H9 (cell line): ENCODE measurements around the gene TLX1. TPM values are rescaled to one million over a fixed set of nuclear protein-coding genes. Genes with fewer than 3 reads are reported as not detected.

Source experiments
- DNase-seq: peaks from one replicate; pipeline ENCODE4 v3.0.0-alpha.2; 2017
- H2AFZ ChIP-seq: one replicate; pipeline ENCODE4 v1.6.1; 2013; ENCODE audit warnings: mild to moderate bottlenecking, low read length, control low read depth, moderate library complexity
- H2AK5ac ChIP-seq: 2 replicates; pipeline ENCODE4 v1.6.1; 2013; ENCODE audit warnings: low read length, control low read depth, mixed read lengths; ENCODE audit not compliant: insufficient read length
- H2BK120ac ChIP-seq: one replicate; pipeline ENCODE4 v1.6.1; 2013; ENCODE audit warnings: low read depth, mild to moderate bottlenecking, low read length, control low read depth, inconsistent platforms; ENCODE audit not compliant: poor library complexity, severe bottlenecking
- H2BK12ac ChIP-seq: 2 replicates; pipeline ENCODE4 v1.6.1; 2013; ENCODE audit warnings: low read length, control low read depth, mixed read lengths, low read depth; ENCODE audit not compliant: insufficient read length
- H2BK15ac ChIP-seq: 2 replicates; pipeline ENCODE4 v1.6.1; 2013; ENCODE audit warnings: low read depth, low read length, control low read depth
- H2BK20ac ChIP-seq: one replicate; pipeline ENCODE4 v1.6.1; 2013; ENCODE audit warnings: low read depth, mild to moderate bottlenecking, low read length, control low read depth, inconsistent platforms; ENCODE audit not compliant: poor library complexity, severe bottlenecking
- H2BK5ac ChIP-seq: 2 replicates; pipeline ENCODE4 v1.6.1; 2013; ENCODE audit warnings: low read length, control low read depth, mixed read lengths; ENCODE audit not compliant: insufficient read length
- H3K14ac ChIP-seq: 2 replicates; pipeline ENCODE4 v1.6.1; 2013; ENCODE audit warnings: low read length, control low read depth; ENCODE audit not compliant: insufficient read depth
- H3K18ac ChIP-seq: 2 replicates; pipeline ENCODE4 v1.6.1; 2013; ENCODE audit warnings: low read depth, mild to moderate bottlenecking, mixed read lengths, low read length, control low read depth; ENCODE audit not compliant: insufficient read length
- H3K23ac ChIP-seq: 2 replicates; pipeline ENCODE4 v1.6.1; 2013; ENCODE audit warnings: low read length, control low read depth, mixed read lengths, low read depth; ENCODE audit not compliant: insufficient read length
- H3K23me2 ChIP-seq: 2 replicates; pipeline ENCODE4 v1.6.1; 2013; ENCODE audit warnings: low read depth, mild to moderate bottlenecking, mixed read lengths, low read length, control low read depth; ENCODE audit not compliant: insufficient read length, poor library complexity, severe bottlenecking
- H3K27ac ChIP-seq: 2 replicates; pipeline ENCODE4 v1.5.1; 2013; ENCODE audit warnings: low read length, control low read depth, mixed read lengths, low read depth; ENCODE audit not compliant: insufficient read length
- H3K27me3 ChIP-seq: 2 replicates; pipeline ENCODE4 v1.6.1; 2013; ENCODE audit warnings: low read length, control low read depth, inconsistent platforms; ENCODE audit not compliant: insufficient read depth
- H3K4ac ChIP-seq: 2 replicates; pipeline ENCODE4 v1.6.1; 2013; ENCODE audit warnings: low read depth, mild to moderate bottlenecking, control low read depth, inconsistent platforms, low read length, moderate library complexity
- H3K4me1 ChIP-seq: 2 replicates; pipeline ENCODE4 v1.6.1; 2013; ENCODE audit warnings: low read length, control low read depth, inconsistent platforms; ENCODE audit not compliant: insufficient read depth
- H3K4me2 ChIP-seq: 2 replicates; pipeline ENCODE4 v1.6.1; 2013; ENCODE audit warnings: low read length, control low read depth, mixed read lengths; ENCODE audit not compliant: insufficient read length, insufficient read depth
- H3K56ac ChIP-seq: 2 replicates; pipeline ENCODE4 v1.6.1; 2013; ENCODE audit warnings: low read depth, mild to moderate bottlenecking, mixed read lengths, low read length, control low read depth; ENCODE audit not compliant: insufficient read length
- H3K79me1 ChIP-seq: 2 replicates; pipeline ENCODE4 v1.6.1; 2013; ENCODE audit warnings: low read depth, mild to moderate bottlenecking, moderate library complexity, low read length, control low read depth, inconsistent platforms; ENCODE audit not compliant: insufficient read depth, poor library complexity, severe bottlenecking
- H3K79me2 ChIP-seq: 2 replicates; pipeline ENCODE4 v1.6.1; 2013; ENCODE audit warnings: low read length, control low read depth, inconsistent platforms; ENCODE audit not compliant: insufficient read depth
- H3K9ac ChIP-seq: 2 replicates; pipeline ENCODE4 v1.6.1; 2013; ENCODE audit warnings: low read length, control low read depth, mixed read lengths; ENCODE audit not compliant: insufficient read length; ENCODE audit errors: extremely low read depth
- H3K9me3 ChIP-seq: one replicate; pipeline ENCODE4 v1.6.1; 2013; ENCODE audit warnings: low read depth, low read length, inconsistent platforms; ENCODE audit not compliant: control insufficient read depth
- H3T11ph ChIP-seq: one replicate; pipeline ENCODE4 v1.6.1; 2013; ENCODE audit warnings: mild to moderate bottlenecking, low read length, control low read depth, inconsistent platforms
- H4K20me1 ChIP-seq: one replicate; pipeline ENCODE4 v1.6.1; 2013; ENCODE audit not compliant: control insufficient read depth, insufficient read length, insufficient read depth
- H4K5ac ChIP-seq: 2 replicates; pipeline ENCODE4 v1.6.1; 2013; ENCODE audit warnings: low read depth, mild to moderate bottlenecking, mixed read lengths, low read length, control low read depth; ENCODE audit not compliant: insufficient read length
- H4K8ac ChIP-seq: replicated peaks from 2 replicates; pipeline ENCODE4 v1.6.1; 2013; ENCODE audit warnings: low read length, control low read depth, mixed read lengths, low read depth; ENCODE audit not compliant: insufficient read length
- H4K91ac ChIP-seq: 2 replicates; pipeline ENCODE4 v1.6.1; 2013; ENCODE audit warnings: low read depth, mild to moderate bottlenecking, moderate library complexity, mixed read lengths, low read length, control low read depth; ENCODE audit not compliant: insufficient read length
- H3K27ac Mint-ChIP-seq, 3 experiments: 2 replicates in 2 of 3; 3 replicates in 1 of 3; pipeline ENCODE4 v1.8.0; 2020 to 2021; ENCODE audit warnings: mixed read lengths in 3 of 3, mild to moderate bottlenecking in 1 of 3, moderate library complexity in 1 of 3
- H3K27me3 Mint-ChIP-seq: 2 replicates; pipeline ENCODE4 v1.8.0; 2021; ENCODE audit warnings: low read depth, mild to moderate bottlenecking, moderate library complexity, mixed read lengths
- H3K36me3 Mint-ChIP-seq, 3 experiments: 2 replicates in 2 of 3; 3 replicates in 1 of 3; pipeline ENCODE4 v1.8.0; 2020 to 2021; ENCODE audit warnings: low read depth in 3 of 3, mixed read lengths in 3 of 3; ENCODE audit not compliant: insufficient read depth in 1 of 3
- H3K4me1 Mint-ChIP-seq, 2 experiments: 2 replicates each; pipeline ENCODE4 v1.8.0; 2020; ENCODE audit warnings: mixed read lengths in 2 of 2
- H3K4me3 Mint-ChIP-seq, 2 experiments: 2 replicates in 1 of 2; 3 replicates in 1 of 2; pipeline ENCODE4 v1.8.0; 2020 to 2021; ENCODE audit warnings: mild to moderate bottlenecking in 2 of 2, mixed read lengths in 2 of 2, moderate library complexity in 1 of 2
- H3K9me3 Mint-ChIP-seq, 2 experiments: 2 replicates in 1 of 2; 3 replicates in 1 of 2; pipeline ENCODE4 v1.8.0; 2020; ENCODE audit warnings: mild to moderate bottlenecking in 2 of 2, mixed read lengths in 2 of 2, moderate library complexity in 1 of 2
- CTCF ChIP-seq: fragments of 200-600 bp; sonication (generic); conservative IDR thresholded peaks from 3 replicates; pipeline ENCODE4 v1.8.0; 2021; ENCODE audit warnings: antibody characterized with exemption, mild to moderate bottlenecking
- WGBS: extraction: QIAGEN DNeasy Blood & Tissue Kit; methylation state at CpG from one replicate; pipeline ENCODE4 v1.1.7; 2013; ENCODE audit warnings: missing lambda C conversion rate, low lambda C conversion rate, mixed read lengths; ENCODE audit not compliant: insufficient read length; ENCODE audit errors: extremely low coverage; 5-methylcytosine and 5-hydroxymethylcytosine counted together
- total RNA-seq: library from RNA; stranded (reverse); gene quantifications from 2 replicates; pipeline ENCODE4 v1.2.1, GENCODE V29; 2021

TLX1 gene
- total RNA-seq, 1 experiment from 2014 or later, result not detected

- H3K79me1 ChIP-seq, result no peaks in the 10 kb centered on the region
- H3K23me2 ChIP-seq, result no peaks in the 10 kb centered on the region
- no peak for TF ChIP-seq CTCF
- no peak overlapping the region for H3K27ac Mint-ChIP-seq
- H2BK15ac ChIP-seq, result no peak overlapping the region
- no peak overlapping the region for H4K91ac ChIP-seq
- no peak overlapping the region for H3K27ac ChIP-seq
- H4K5ac ChIP-seq, result no peak overlapping the region
- no peak overlapping the region for H2AK5ac ChIP-seq
- peaks cover 3 to 27% of the 10 kb centered on the region in 2 experiments; a peak in 3 of 4 replicates for H3K4me1 Mint-ChIP-seq
- no peaks in the 10 kb centered on the region for H3K79me2 ChIP-seq
- no peak overlapping the region for H2BK12ac ChIP-seq
- peaks cover 66% of the 10 kb centered on the region for H3K27me3 Mint-ChIP-seq
- H3K36me3 Mint-ChIP-seq, result no peaks in the 10 kb centered on the region
- no peaks in the 10 kb centered on the region for H3K9me3 ChIP-seq
- H4K8ac ChIP-seq, result no peak overlapping the region
- no peak overlapping the region for H2AFZ ChIP-seq
- H3K4me2 ChIP-seq, result no peak overlapping the region
- no peak overlapping the region; a peak in 1 of 5 replicates for H3K4me3 Mint-ChIP-seq
- peak; percentile 15 for DNase-seq
- no peak overlapping the region for H3K9ac ChIP-seq
- H2BK5ac ChIP-seq, result no peak overlapping the region
- H3K4me1 ChIP-seq, result no peaks in the 10 kb centered on the region
- H3K56ac ChIP-seq, result no peak overlapping the region
- H4K20me1 ChIP-seq, result no peaks in the 10 kb centered on the region
- peaks cover 2% of the 10 kb centered on the region; the same call in 1 of the 2 replicates for H3K27me3 ChIP-seq
- H3K18ac ChIP-seq, result no peak overlapping the region
- no peak overlapping the region for H3K14ac ChIP-seq
- H3K4ac ChIP-seq, result no peak overlapping the region
- WGBS, result no CpG with 5 or more reads among the region's 12 CpGs
- H2BK120ac ChIP-seq, result no peak overlapping the region
- H3K9me3 Mint-ChIP-seq, result no peaks in the 10 kb centered on the region
- no peak overlapping the region for H3K23ac ChIP-seq
- H2BK20ac ChIP-seq, result no peak overlapping the region
- H3T11ph ChIP-seq, result no peak overlapping the region
These were observed 18.1 kb upstream of the TLX1 start for GRCh38 chr10:101112799-101113594.
